ENCODE measurements around the gene ABHD2.
A peak's percentile ranks its signal among the peaks of the same experiment; 100 is the strongest.

ABHD2 gene

GRCh38 chr15:89171136-89172072 lies 83.1 kb downstream of the ABHD2 start:
- no peak for DNase-seq

- DNase-seq: no peak
Observed at GRCh38 chr15:89172921-89173320, 84.7 kb downstream of the ABHD2 start.

- DNase-seq: no peak
Observed at GRCh38 chr15:89174476-89174875, 86.2 kb downstream of the ABHD2 start.

GRCh38 chr15:89175617-89176191 lies 87.4 kb downstream of the ABHD2 start:
- DNase-seq: no peak

- no peak for DNase-seq
Observed at GRCh38 chr15:89177116-89177515, 88.9 kb downstream of the ABHD2 start.

- peak; percentile 60 for DNase-seq
Observed at GRCh38 chr15:89177633-89178306, 89.5 kb downstream of the ABHD2 start.

- DNase-seq: no peak
Observed at GRCh38 chr15:89178307-89178977, 90.2 kb downstream of the ABHD2 start.

- DNase-seq: no peak
Observed at GRCh38 chr15:89179966-89180875, 92.0 kb downstream of the ABHD2 start.

- no peak for DNase-seq
Observed at GRCh38 chr15:89184357-89184756, 96.1 kb downstream of the ABHD2 start.

- DNase-seq: no peak
Observed at GRCh38 chr15:89184886-89185526, 96.8 kb downstream of the ABHD2 start.

GRCh38 chr15:89186803-89187202 lies 98.5 kb downstream of the ABHD2 start:
- DNase-seq: no peak

GRCh38 chr15:89187301-89187985 lies 99.2 kb downstream of the ABHD2 start:
- DNase-seq: no peak

GRCh38 chr15:89187986-89188514 lies 99.8 kb downstream of the ABHD2 start:
- DNase-seq: no peak

GRCh38 chr15:89192136-89192535 lies 103.9 kb downstream of the ABHD2 start:
- no peak for DNase-seq

- no peak for DNase-seq
Observed at GRCh38 chr15:89192766-89193165, 104.5 kb downstream of the ABHD2 start.

- DNase-seq: no peak
Observed at GRCh38 chr15:89194608-89195007, 106.4 kb downstream of the ABHD2 start.

GRCh38 chr15:89195836-89196235 lies 107.6 kb downstream of the ABHD2 start:
- DNase-seq: no peak

- DNase-seq: no peak
Observed at GRCh38 chr15:89196241-89196640, 108.0 kb downstream of the ABHD2 start.

GRCh38 chr15:89196994-89197393 lies 108.7 kb downstream of the ABHD2 start:
- DNase-seq: no peak

GRCh38 chr15:89197503-89197971 lies 109.3 kb downstream of the ABHD2 start:
- no peak for DNase-seq

GRCh38 chr15:89198196-89198595 lies 109.9 kb downstream of the ABHD2 start:
- no peak for DNase-seq

All from CD4-positive, alpha-beta T cell treated with Interleukin-15 for 1 hour (primary cell).